T-helper 1 cell treated with Interleukin-12 subunit alpha and Interleukin-12 subunit beta and Interleukin-4 antibody, amounts not matched to agents 30 μg/mL and 1 μg/mL, for 36 hours (primary cell): ENCODE results near the gene PIBF1.
"Not testable (repeated sequence)": the region's sequence is repeated elsewhere in the genome, so short reads cannot be mapped to it uniquely, and the experiment has no call there.

Experiments
- H3K27ac Mint-ChIP-seq: one replicate; pipeline ENCODE4 v1.8.0; 2021; ENCODE audit warnings: mild to moderate bottlenecking, mixed read lengths
- H3K27me3 Mint-ChIP-seq: one replicate; pipeline ENCODE4 v1.8.0; 2021; ENCODE audit warnings: low read depth, mixed read lengths
- H3K36me3 Mint-ChIP-seq: one replicate; pipeline ENCODE4 v1.8.0; 2021; ENCODE audit warnings: low read depth, mixed read lengths
- H3K4me1 Mint-ChIP-seq: one replicate; pipeline ENCODE4 v1.8.0; 2021; ENCODE audit warnings: low read depth, mixed read lengths
- H3K4me3 Mint-ChIP-seq: one replicate; pipeline ENCODE4 v1.8.0; 2021; ENCODE audit warnings: mild to moderate bottlenecking, moderate library complexity, mixed read lengths
- H3K9me3 Mint-ChIP-seq: one replicate; pipeline ENCODE4 v1.8.0; 2021; ENCODE audit warnings: mixed read lengths

Gene PIBF1

GRCh38 chr13:72781451-72782439 lies at the start of gene PIBF1, which contains the start of gene DIS3:
Gene PIBF1 (plus strand): TSS chr13:72782133. CDS start chr13:72783470, 1,337 bp downstream.
Gene DIS3 (minus strand): TSS chr13:72781900. CDS start chr13:72781832, 68 bp downstream.
- Mint-ChIP-seq H3K4me1 (peaks cover 39% of the 10 kb centered on the region), H3K9me3 (no peaks in the 10 kb centered on the region), H3K4me3 (peak within 1 kb of the TSS; percentile 99), H3K27ac (peak within 1 kb of the TSS; percentile 99), H3K36me3 (peaks cover 36% of the 10 kb centered on the region), H3K27me3 (no peaks in the 10 kb centered on the region)

GRCh38 chr13:72737033-72737432 lies 44.9 kb upstream of the PIBF1 start:
- Mint-ChIP-seq H3K27ac (no peak overlapping the region), H3K4me1 (peaks cover 31% of the 10 kb centered on the region), H3K4me3 (no peak overlapping the region), H3K9me3 (no peaks in the 10 kb centered on the region), H3K36me3 (peaks cover 34% of the 10 kb centered on the region), H3K27me3 (no peaks in the 10 kb centered on the region)

GRCh38 chr13:72740015-72740414 lies 41.9 kb upstream of the PIBF1 start:
- Mint-ChIP-seq H3K27ac (no peak overlapping the region), H3K27me3 (no peaks in the 10 kb centered on the region)

GRCh38 chr13:72745260-72745659 lies 36.7 kb upstream of the PIBF1 start:
- Mint-ChIP-seq H3K27me3 (no peaks in the 10 kb centered on the region), H3K4me1 (peaks cover 19% of the 10 kb centered on the region), H3K4me3 (no peak overlapping the region), H3K36me3 (peaks cover 41% of the 10 kb centered on the region), H3K27ac (no peak overlapping the region), H3K9me3 (no peaks in the 10 kb centered on the region)

More at GRCh38 chr13:72740015-72740414, 41.9 kb upstream of the PIBF1 start:
- Mint-ChIP-seq H3K4me3 (no peak overlapping the region), H3K9me3 (no peaks in the 10 kb centered on the region), H3K4me1 (peaks cover 23% of the 10 kb centered on the region), H3K36me3 (peaks cover 31% of the 10 kb centered on the region)

- Mint-ChIP-seq H3K36me3 (peaks cover 55% of the 10 kb centered on the region), H3K27ac (no peak overlapping the region)
Observed at GRCh38 chr13:72751220-72751619, 30.7 kb upstream of the PIBF1 start.

GRCh38 chr13:72754111-72754510 lies 27.8 kb upstream of the PIBF1 start:
- peaks cover 56% of the 10 kb centered on the region for H3K36me3 Mint-ChIP-seq
- H3K9me3 Mint-ChIP-seq: no peaks in the 10 kb centered on the region
- H3K27me3 Mint-ChIP-seq: no peaks in the 10 kb centered on the region
- H3K27ac Mint-ChIP-seq: no peak overlapping the region
- H3K4me1 Mint-ChIP-seq: peaks cover 5% of the 10 kb centered on the region
- H3K4me3 Mint-ChIP-seq: no peak overlapping the region

More at GRCh38 chr13:72751220-72751619, 30.7 kb upstream of the PIBF1 start:
- H3K4me1 Mint-ChIP-seq: peaks cover 10% of the 10 kb centered on the region
- H3K4me3 Mint-ChIP-seq: no peak overlapping the region
- no peaks in the 10 kb centered on the region for H3K27me3 Mint-ChIP-seq
- no peaks in the 10 kb centered on the region for H3K9me3 Mint-ChIP-seq

GRCh38 chr13:72757792-72758535 lies 24.0 kb upstream of the PIBF1 start:
- peaks cover 47% of the 10 kb centered on the region for H3K36me3 Mint-ChIP-seq
- no peak overlapping the region for H3K4me3 Mint-ChIP-seq
- no peaks in the 10 kb centered on the region for H3K4me1 Mint-ChIP-seq
- no peaks in the 10 kb centered on the region for H3K27me3 Mint-ChIP-seq
- H3K9me3 Mint-ChIP-seq: no peaks in the 10 kb centered on the region
- no peak overlapping the region for H3K27ac Mint-ChIP-seq

GRCh38 chr13:72760189-72760588 lies 21.7 kb upstream of the PIBF1 start:
- H3K27me3 Mint-ChIP-seq: no peaks in the 10 kb centered on the region
- peaks cover 54% of the 10 kb centered on the region for H3K36me3 Mint-ChIP-seq
- no peak overlapping the region for H3K4me3 Mint-ChIP-seq
- H3K9me3 Mint-ChIP-seq: no peaks in the 10 kb centered on the region
- no peak overlapping the region for H3K27ac Mint-ChIP-seq
- peaks cover 4% of the 10 kb centered on the region for H3K4me1 Mint-ChIP-seq

GRCh38 chr13:72763411-72763810 lies 18.5 kb upstream of the PIBF1 start:
- H3K36me3 Mint-ChIP-seq: peaks cover 59% of the 10 kb centered on the region

GRCh38 chr13:72774019-72774418 lies 7.9 kb upstream of the PIBF1 start:
- peaks cover 53% of the 10 kb centered on the region for H3K36me3 Mint-ChIP-seq
- no peaks in the 10 kb centered on the region for H3K27me3 Mint-ChIP-seq
- H3K27ac Mint-ChIP-seq: no peak overlapping the region
- peaks cover 11% of the 10 kb centered on the region for H3K4me1 Mint-ChIP-seq
- no peak overlapping the region for H3K4me3 Mint-ChIP-seq
- no peaks in the 10 kb centered on the region for H3K9me3 Mint-ChIP-seq

More at GRCh38 chr13:72763411-72763810, 18.5 kb upstream of the PIBF1 start:
- Mint-ChIP-seq H3K9me3 (no peaks in the 10 kb centered on the region), H3K4me1 (peaks cover 6% of the 10 kb centered on the region), H3K27me3 (no peaks in the 10 kb centered on the region), H3K27ac (no peak overlapping the region), H3K4me3 (no peak overlapping the region)

- Mint-ChIP-seq H3K9me3 (no peaks in the 10 kb centered on the region), H3K4me1 (peaks cover 37% of the 10 kb centered on the region), H3K4me3 (peak overlapping the region; percentile 99), H3K27me3 (no peaks in the 10 kb centered on the region), H3K36me3 (peaks cover 28% of the 10 kb centered on the region), H3K27ac (peak overlapping the region; percentile 99)
Observed at GRCh38 chr13:72782717-72783116, 784 bp downstream of the PIBF1 start.

- H3K27me3 Mint-ChIP-seq, H3K27ac Mint-ChIP-seq, H3K4me3 Mint-ChIP-seq, H3K9me3 Mint-ChIP-seq: not testable (repeated sequence)
- H3K4me1 Mint-ChIP-seq: peaks cover 35% of the 10 kb centered on the region
- H3K36me3 Mint-ChIP-seq: peaks cover 23% of the 10 kb centered on the region
Observed at GRCh38 chr13:72784679-72785078, 2.7 kb downstream of the PIBF1 start.

GRCh38 chr13:72788831-72789230 lies 6.9 kb downstream of the PIBF1 start:
- Mint-ChIP-seq H3K4me3 (no peak overlapping the region), H3K36me3 (peaks cover 30% of the 10 kb centered on the region), H3K27me3 (no peaks in the 10 kb centered on the region), H3K27ac (no peak overlapping the region), H3K4me1 (peaks cover 18% of the 10 kb centered on the region), H3K9me3 (no peaks in the 10 kb centered on the region)

GRCh38 chr13:72792640-72793039 lies 10.7 kb downstream of the PIBF1 start:
- peaks cover 38% of the 10 kb centered on the region for H3K36me3 Mint-ChIP-seq
- H3K4me1 Mint-ChIP-seq: peaks cover 7% of the 10 kb centered on the region
- H3K9me3 Mint-ChIP-seq: peaks cover 3% of the 10 kb centered on the region
- no peak overlapping the region for H3K27ac Mint-ChIP-seq
- no peak overlapping the region for H3K4me3 Mint-ChIP-seq
- H3K27me3 Mint-ChIP-seq: no peaks in the 10 kb centered on the region
